Activated CD4-positive, alpha-beta T cell treated with anti-CD3 and anti-CD28 coated beads, Interleukin-2, amount 10 ng/mL, durations not matched to agents 7 days and 5 days (primary cell): ENCODE data around the gene RFC5. TPM values are rescaled to one million over a fixed set of nuclear protein-coding genes. Genes with fewer than 3 reads are reported as not detected.
A peak's percentile ranks its signal among the peaks of the same experiment; 100 is the strongest.

Source experiments
- CTCF ChIA-PET: fragments of 350-600 bp; sonication (Branson Sonifier 250); formaldehyde crosslinking; loops from one replicate; lab custom pipeline; 2021; ENCODE audit warnings: antibody characterized with exemption; lab: Charles Lee
- POLR2A ChIA-PET: fragments of 350-600 bp; sonication (Branson Sonifier 250); formaldehyde crosslinking; loops from one replicate; lab custom pipeline; 2021; ENCODE audit warnings: antibody characterized with exemption; lab: Charles Lee
- DNase-seq: peaks from one replicate; pipeline ENCODE4 v3.0.0-alpha.2; 2020
- H3K27ac Mint-ChIP-seq: one replicate; pipeline ENCODE4 v1.8.0; 2021; ENCODE audit warnings: mild to moderate bottlenecking, moderate library complexity, mixed read lengths
- H3K27me3 Mint-ChIP-seq: one replicate; pipeline ENCODE4 v1.8.0; 2021; ENCODE audit warnings: mixed read lengths
- H3K36me3 Mint-ChIP-seq: one replicate; pipeline ENCODE4 v1.8.0; 2021; ENCODE audit warnings: low read depth, mixed read lengths
- H3K4me1 Mint-ChIP-seq: one replicate; pipeline ENCODE4 v1.8.0; 2021; ENCODE audit warnings: mixed read lengths
- H3K4me3 Mint-ChIP-seq: one replicate; pipeline ENCODE4 v1.8.0; 2021; ENCODE audit warnings: mild to moderate bottlenecking, moderate library complexity, mixed read lengths
- H3K9me3 Mint-ChIP-seq: one replicate; pipeline ENCODE4 v1.8.0; 2021; ENCODE audit warnings: mixed read lengths
- total RNA-seq, 2 experiments: library from RNA; stranded (reverse); gene quantifications; one replicate each; pipeline ENCODE4 v1.2.3, GENCODE V29; 2021

The RFC5 gene
- total RNA-seq: 10 to 100 TPM; 41.9 to 45.1 TPM

GRCh38 chr12:118016424-118017264, at the start of gene RFC5:
Gene RFC5, plus strand, starts transcription at chr12:118016703. Its CDS starts 125 bp downstream, at chr12:118016828.
- ChIA-PET CTCF (interaction anchor here (0.6 to 1.5 kb wide), 8 partner anchors 18 to 1651 kb away, joined by 3 to 6 read pairs (median 4); partner anchors contain the start of genes PRKAB1 and SUDS3), POLR2A (interaction anchor here (0.8 to 1.1 kb wide), 2 partner anchors 10 to 40 kb away, joined by 3 read pairs; no protein-coding TSS in a partner anchor)
- H3K27me3 Mint-ChIP-seq: peaks cover 8% of the 10 kb centered on the region
- peaks cover 30% of the 10 kb centered on the region for H3K36me3 Mint-ChIP-seq
- peaks cover 5% of the 10 kb centered on the region for H3K9me3 Mint-ChIP-seq
- H3K4me3 Mint-ChIP-seq: peak within 1 kb of the TSS; percentile 98
- H3K4me1 Mint-ChIP-seq: peaks cover 28% of the 10 kb centered on the region
- peak within 1 kb of the TSS; percentile 95 for H3K27ac Mint-ChIP-seq
- peak; percentile 98 for DNase-seq

GRCh38 chr12:117967043-117967442, 49.5 kb upstream of the RFC5 start:
- CTCF ChIA-PET: no interaction called here
- DNase-seq: no peak
- peaks cover 6% of the 10 kb centered on the region for H3K4me1 Mint-ChIP-seq
- POLR2A ChIA-PET: no interaction called here
- peaks cover 7% of the 10 kb centered on the region for H3K9me3 Mint-ChIP-seq
- H3K27ac Mint-ChIP-seq: no peak overlapping the region
- H3K27me3 Mint-ChIP-seq: peaks cover 63% of the 10 kb centered on the region
- H3K36me3 Mint-ChIP-seq: peaks cover 2% of the 10 kb centered on the region
- H3K4me3 Mint-ChIP-seq: no peak overlapping the region

- Mint-ChIP-seq H3K4me3 (no peak overlapping the region), H3K9me3 (peaks cover 7% of the 10 kb centered on the region), H3K27me3 (peaks cover 63% of the 10 kb centered on the region), H3K4me1 (peaks cover 6% of the 10 kb centered on the region), H3K27ac (no peak overlapping the region), H3K36me3 (peaks cover 2% of the 10 kb centered on the region)
- ChIA-PET POLR2A (no interaction called here), CTCF (no interaction called here)
- no peak for DNase-seq
Measured at GRCh38 chr12:117967512-117967911, 49.0 kb upstream of the RFC5 start.

- Mint-ChIP-seq H3K36me3 (peaks cover 2% of the 10 kb centered on the region), H3K27ac (no peak overlapping the region), H3K9me3 (peaks cover 7% of the 10 kb centered on the region), H3K27me3 (peaks cover 63% of the 10 kb centered on the region), H3K4me3 (peak overlapping the region; percentile 75), H3K4me1 (peaks cover 6% of the 10 kb centered on the region)
- CTCF ChIA-PET: no interaction called here
- POLR2A ChIA-PET: no interaction called here
- no peak for DNase-seq
Measured at GRCh38 chr12:117968151-117968789, 48.2 kb upstream of the RFC5 start.

GRCh38 chr12:117968826-117969659, 47.5 kb upstream of the RFC5 start, which contains the start of gene KSR2:
Gene KSR2, minus strand, starts transcription at chr12:117968990. Its CDS starts 735 bp downstream, at chr12:117968255.
- Mint-ChIP-seq H3K36me3 (peaks cover 2% of the 10 kb centered on the region), H3K9me3 (peaks cover 7% of the 10 kb centered on the region), H3K4me3 (peak within 1 kb of the TSS; percentile 75), H3K27ac (peak within 1 kb of the TSS; percentile 4), H3K4me1 (peaks cover 6% of the 10 kb centered on the region), H3K27me3 (peaks cover 63% of the 10 kb centered on the region)
- CTCF ChIA-PET: no interaction called here
- POLR2A ChIA-PET: no interaction called here
- peak; percentile 53 for DNase-seq

- peaks cover 7% of the 10 kb centered on the region for H3K9me3 Mint-ChIP-seq
- POLR2A ChIA-PET: no interaction called here
- H3K4me3 Mint-ChIP-seq: peak overlapping the region; percentile 22
- DNase-seq: no peak
- no peak overlapping the region for H3K27ac Mint-ChIP-seq
- H3K27me3 Mint-ChIP-seq: peaks cover 53% of the 10 kb centered on the region
- H3K36me3 Mint-ChIP-seq: peaks cover 2% of the 10 kb centered on the region
- CTCF ChIA-PET: interaction anchor here (0.6 kb wide), 1 partner anchor 20 kb away, joined by 3 read pairs; no protein-coding TSS in a partner anchor
- peaks cover 6% of the 10 kb centered on the region for H3K4me1 Mint-ChIP-seq
Measured at GRCh38 chr12:117970334-117970733, 46.2 kb upstream of the RFC5 start.

- peaks cover 6% of the 10 kb centered on the region for H3K4me1 Mint-ChIP-seq
- peaks cover 2% of the 10 kb centered on the region for H3K36me3 Mint-ChIP-seq
- no peak overlapping the region for H3K27ac Mint-ChIP-seq
- ChIA-PET CTCF (no interaction called here), POLR2A (no interaction called here)
- no peak overlapping the region for H3K4me3 Mint-ChIP-seq
- H3K27me3 Mint-ChIP-seq: peaks cover 36% of the 10 kb centered on the region
- peaks cover 7% of the 10 kb centered on the region for H3K9me3 Mint-ChIP-seq
- no peak for DNase-seq
Measured at GRCh38 chr12:117972301-117972700, 44.2 kb upstream of the RFC5 start.

- peaks cover 7% of the 10 kb centered on the region for H3K9me3 Mint-ChIP-seq
- no peak for DNase-seq
- peaks cover 20% of the 10 kb centered on the region for H3K27me3 Mint-ChIP-seq
- no peaks in the 10 kb centered on the region for H3K36me3 Mint-ChIP-seq
- no peaks in the 10 kb centered on the region for H3K4me1 Mint-ChIP-seq
- H3K4me3 Mint-ChIP-seq: no peak overlapping the region
- ChIA-PET CTCF (no interaction called here), POLR2A (no interaction called here)
- no peak overlapping the region for H3K27ac Mint-ChIP-seq
Measured at GRCh38 chr12:117975006-117975405, 41.5 kb upstream of the RFC5 start.

GRCh38 chr12:117977373-117977772, 39.1 kb upstream of the RFC5 start:
- CTCF ChIA-PET: no interaction called here
- Mint-ChIP-seq H3K9me3 (no peaks in the 10 kb centered on the region), H3K27ac (no peak overlapping the region), H3K4me3 (no peak overlapping the region), H3K4me1 (no peaks in the 10 kb centered on the region), H3K27me3 (peaks cover 3% of the 10 kb centered on the region), H3K36me3 (no peaks in the 10 kb centered on the region)
- no peak for DNase-seq
- POLR2A ChIA-PET: no interaction called here

- no peak overlapping the region for H3K27ac Mint-ChIP-seq
- POLR2A ChIA-PET: no interaction called here
- no peaks in the 10 kb centered on the region for H3K9me3 Mint-ChIP-seq
- H3K4me1 Mint-ChIP-seq: no peaks in the 10 kb centered on the region
- CTCF ChIA-PET: no interaction called here
- H3K36me3 Mint-ChIP-seq: no peaks in the 10 kb centered on the region
- H3K27me3 Mint-ChIP-seq: peaks cover 3% of the 10 kb centered on the region
- no peak for DNase-seq
- H3K4me3 Mint-ChIP-seq: no peak overlapping the region
Measured at GRCh38 chr12:117980616-117981015, 35.9 kb upstream of the RFC5 start.

- Mint-ChIP-seq H3K9me3 (no peaks in the 10 kb centered on the region), H3K27ac (no peak overlapping the region), H3K27me3 (peaks cover 3% of the 10 kb centered on the region), H3K4me3 (no peak overlapping the region), H3K36me3 (no peaks in the 10 kb centered on the region), H3K4me1 (no peaks in the 10 kb centered on the region)
- DNase-seq: no peak
- POLR2A ChIA-PET: no interaction called here
- CTCF ChIA-PET: no interaction called here
Measured at GRCh38 chr12:117981267-117981666, 35.2 kb upstream of the RFC5 start.

- CTCF ChIA-PET: interaction anchor here (1.1 kb wide), 1 partner anchor 111 kb away, joined by 3 read pairs; no protein-coding TSS in a partner anchor
Measured at GRCh38 chr12:117985182-117985581, 31.3 kb upstream of the RFC5 start.

More at GRCh38 chr12:117985182-117985581, 31.3 kb upstream of the RFC5 start:
- no peak overlapping the region for H3K4me3 Mint-ChIP-seq
- no peaks in the 10 kb centered on the region for H3K27me3 Mint-ChIP-seq
- no peaks in the 10 kb centered on the region for H3K4me1 Mint-ChIP-seq
- DNase-seq: no peak
- no peak overlapping the region for H3K27ac Mint-ChIP-seq
- H3K36me3 Mint-ChIP-seq: no peaks in the 10 kb centered on the region
- POLR2A ChIA-PET: interaction anchor here (0.6 kb wide), 1 partner anchor 1360 kb away, joined by 4 read pairs; no protein-coding TSS in a partner anchor
- H3K9me3 Mint-ChIP-seq: no peaks in the 10 kb centered on the region
